ENCODE measurements around the gene FLYWCH1. TPM values are rescaled to one million over a fixed set of nuclear protein-coding genes. Genes with fewer than 3 reads are reported as not detected.

FLYWCH1 gene
- total RNA-seq, 1 donor: 28.3 TPM

Small RNAs within 50 kb of the gene (small RNA-seq; reads per million reads assigned to genes)
- not detected for gene LINC00514

Other genes starting within 250 kb of the FLYWCH1 start
- gene KCTD5, start 229.4 kb upstream of the FLYWCH1 start, total RNA-seq: 19.4 TPM
- gene PRSS27, start 191.7 kb upstream of the FLYWCH1 start, total RNA-seq: 3.2 TPM
- 130 TPM for gene SRRM2, start 159.3 kb upstream of the FLYWCH1 start, total RNA-seq
- gene ELOB, start 134.7 kb upstream of the FLYWCH1 start, total RNA-seq: 263 TPM
- gene PRSS33, start 124.4 kb upstream of the FLYWCH1 start, total RNA-seq: not detected
- gene PRSS41, start 113.5 kb upstream of the FLYWCH1 start, total RNA-seq: 0.27 TPM
- gene PRSS21, start 94.7 kb upstream of the FLYWCH1 start, total RNA-seq: 27.2 TPM
- gene ZG16B, start 81.6 kb upstream of the FLYWCH1 start, total RNA-seq: 4.3 TPM
- not detected for gene PRSS22, start 53.8 kb upstream of the FLYWCH1 start, total RNA-seq
- 54.1 TPM for gene FLYWCH2, start 28.7 kb upstream of the FLYWCH1 start, total RNA-seq
- gene KREMEN2, start 52.3 kb downstream of the FLYWCH1 start, total RNA-seq: under 0.01 TPM
- 19.4 TPM for gene PAQR4, start 57.4 kb downstream of the FLYWCH1 start, total RNA-seq
- 7.3 TPM for gene PKMYT1, start 68.5 kb downstream of the FLYWCH1 start, total RNA-seq
- 0.27 TPM for gene CLDN9, start 101.0 kb downstream of the FLYWCH1 start, total RNA-seq
- 0.27 TPM for gene CLDN6, start 106.3 kb downstream of the FLYWCH1 start, total RNA-seq
- 7.8 TPM for gene TNFRSF12A, start 108.4 kb downstream of the FLYWCH1 start, total RNA-seq
- gene HCFC1R1, start 112.0 kb downstream of the FLYWCH1 start, total RNA-seq: 17.8 TPM
- 45.0 TPM for gene THOC6, start 112.1 kb downstream of the FLYWCH1 start, total RNA-seq
- not detected for gene BICDL2, start 125.0 kb downstream of the FLYWCH1 start, total RNA-seq
- 0.27 TPM for gene MMP25, start 134.6 kb downstream of the FLYWCH1 start, total RNA-seq
- gene IL32, start 153.7 kb downstream of the FLYWCH1 start, total RNA-seq: 0.54 TPM
- under 0.01 TPM for gene ZSCAN10, start 187.4 kb downstream of the FLYWCH1 start, total RNA-seq
- gene ZNF205, start 200.7 kb downstream of the FLYWCH1 start, total RNA-seq: 4.8 TPM
- gene ZNF213, start 223.1 kb downstream of the FLYWCH1 start, total RNA-seq: 7.0 TPM

Data from hematopoietic multipotent progenitor cell (in vitro differentiated cells).